Activated CD4-positive, alpha-beta T cell treated with anti-CD3 and anti-CD28 coated beads, Interleukin-2, Interleukin-4, amounts not matched to agents 100 ng/mL and 50 ng/mL, durations not matched to agents 16 hours and 8 hours (primary cell): ENCODE measurements around the gene ENTHD1.
A peak's percentile ranks its signal among the peaks of the same experiment; 100 is the strongest.

Experiments used
- DNase-seq: peaks from one replicate; pipeline ENCODE4 v3.0.0-alpha.2; 2020; ENCODE audit warnings: low spot score

Gene ENTHD1

GRCh38 chr22:39731881-39732555 is 161.5 kb downstream of the ENTHD1 start:
- no peak for DNase-seq

GRCh38 chr22:39731481-39731880 is 162.1 kb downstream of the ENTHD1 start:
- DNase-seq, result no peak

- no peak for DNase-seq
These were observed 164.2 kb downstream of the ENTHD1 start for GRCh38 chr22:39729141-39729934.

GRCh38 chr22:39728236-39728860 is 165.2 kb downstream of the ENTHD1 start:
- DNase-seq, result no peak

GRCh38 chr22:39727541-39727940 is 166.0 kb downstream of the ENTHD1 start:
- DNase-seq, result no peak

- DNase-seq, result no peak
These were observed 168.1 kb downstream of the ENTHD1 start for GRCh38 chr22:39725351-39726035.

GRCh38 chr22:39724857-39725256 is 168.7 kb downstream of the ENTHD1 start:
- no peak for DNase-seq

GRCh38 chr22:39724390-39724789 is 169.2 kb downstream of the ENTHD1 start:
- DNase-seq, result no peak

- no peak for DNase-seq
These were observed 169.6 kb downstream of the ENTHD1 start for GRCh38 chr22:39723899-39724351.

GRCh38 chr22:39723463-39723862 is 170.1 kb downstream of the ENTHD1 start:
- DNase-seq, result no peak

GRCh38 chr22:39722501-39722900 is 171.1 kb downstream of the ENTHD1 start:
- no peak for DNase-seq

- DNase-seq, result no peak
These were observed 171.6 kb downstream of the ENTHD1 start for GRCh38 chr22:39722032-39722325.

- peak; percentile 62 for DNase-seq
These were observed 172.1 kb downstream of the ENTHD1 start for GRCh38 chr22:39721206-39722031.

GRCh38 chr22:39719559-39720450 is 173.8 kb downstream of the ENTHD1 start:
- DNase-seq, result no peak

- DNase-seq, result no peak
These were observed 174.6 kb downstream of the ENTHD1 start for GRCh38 chr22:39718921-39719475.

GRCh38 chr22:39718206-39718605 is 175.4 kb downstream of the ENTHD1 start:
- no peak for DNase-seq

- DNase-seq, result no peak
These were observed 176.5 kb downstream of the ENTHD1 start for GRCh38 chr22:39717099-39717498.

- no peak for DNase-seq
These were observed 177.0 kb downstream of the ENTHD1 start for GRCh38 chr22:39716534-39716933.

GRCh38 chr22:39715778-39716495 is 177.6 kb downstream of the ENTHD1 start:
- no peak for DNase-seq

- DNase-seq, result no peak
These were observed 179.2 kb downstream of the ENTHD1 start for GRCh38 chr22:39714321-39714720.
